ENCODE results near the gene MACROD1. TPM values are rescaled to one million over a fixed set of nuclear protein-coding genes. Genes with fewer than 3 reads are reported as not detected.

MACROD1 gene
- polyA plus RNA-seq, 1 donor (not counting 4 experiments of a cell fraction or from before 2014, with no cell fraction given): 4.6 TPM

DNA sequence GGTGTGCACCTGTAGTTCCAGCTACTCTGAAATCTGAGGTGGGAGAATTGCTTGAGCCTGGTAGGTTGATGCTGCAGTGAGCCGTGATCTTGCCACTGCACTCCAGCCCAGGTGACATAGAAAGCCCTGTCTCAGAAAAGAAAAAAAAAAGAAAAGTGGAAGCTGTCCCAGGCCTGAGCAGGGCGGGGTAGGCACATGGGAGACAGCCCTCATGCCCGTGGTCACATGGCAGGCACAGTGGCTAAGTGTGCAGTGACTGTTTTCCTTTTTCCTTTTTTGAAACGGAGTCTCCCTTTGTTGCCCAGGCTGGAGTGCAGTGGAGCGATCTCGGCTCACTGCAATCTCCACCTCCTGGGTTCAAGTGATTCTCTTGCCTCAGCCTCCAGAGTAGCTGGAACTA, 171.9 kb downstream of the MACROD1 start:
- no peak overlapping the region for H3K4me2 ChIP-seq (ENCODE audit: control insufficient read depth, extremely low read depth, insufficient read depth, low read depth, low read length)
- peaks cover 7% of the 10 kb centered on the region for H4K20me1 ChIP-seq (ENCODE audit: control insufficient read depth, extremely low read depth, insufficient read depth, low read length)
- dilution Hi-C loops (cut with MboI; ENCODE audit: extremely low pct_ligation_motif_present, low sequenced_read_pairs): no loop called here
- TF ChIP-seq CTCF (optimal IDR thresholded peaks at IDR 0.05 in 1 of 3, IDR thresholded peaks at IDR 0.05 in 1 of 3, conservative IDR thresholded peaks at IDR 0.05 in 1 of 3; ENCODE audit: extremely low read depth in 1 of 3, insufficient read depth in 2 of 3, low read length in 3 of 3) (no peak), EZH2 (IDR thresholded peaks at IDR 0.05; ENCODE audit: low read length) (no peak)
- no peaks in the 10 kb centered on the region for H3K9me3 ChIP-seq (ENCODE audit: control insufficient read depth, low read depth, low read length)
- peaks cover 30% of the 10 kb centered on the region for H3K79me2 ChIP-seq (ENCODE audit: control insufficient read depth, insufficient read depth, low read length)
- no peak overlapping the region for H3K27ac ChIP-seq (ENCODE audit: control insufficient read depth, insufficient read depth, low read length)
- H3K9me1 ChIP-seq (ENCODE audit: control insufficient read depth, extremely low read depth, insufficient read depth, low read length): peaks cover 4% of the 10 kb centered on the region
- peaks cover 2% of the 10 kb centered on the region for H3K4me1 ChIP-seq (ENCODE audit: control insufficient read depth, extremely low read depth, insufficient read depth, low read length)
- H3K36me3 ChIP-seq (ENCODE audit: control insufficient read depth in 2 of 2, extremely low read depth in 1 of 2, insufficient read depth in 2 of 2, low read length in 2 of 2): peaks cover 25 to 39% of the 10 kb centered on the region in 2 experiments
- no peak for DNase-seq (ENCODE audit: low read depth, low spot score)
- H3K9ac ChIP-seq (ENCODE audit: control insufficient read depth, extremely low read depth, insufficient read depth, low read length): no peak overlapping the region
- FAIRE-seq: no peak
- no peak overlapping the region for H3K4me3 ChIP-seq (ENCODE audit: control insufficient read depth in 2 of 3, extremely low read depth in 1 of 3, insufficient read depth in 2 of 3, low read depth in 1 of 3, low read length in 3 of 3)
- H3K27me3 ChIP-seq (ENCODE audit: control insufficient read depth, extremely low read depth, insufficient read depth, low read length): no peaks in the 10 kb centered on the region
- no peak overlapping the region for H2AFZ ChIP-seq (ENCODE audit: control insufficient read depth, low read length)

GRCh38 chr11:63993100-63993499, 172.8 kb downstream of the MACROD1 start:
- Histone ChIP-seq H3K9me3 (ENCODE audit: control insufficient read depth, low read depth, low read length) (no peaks in the 10 kb centered on the region), H3K9me1 (ENCODE audit: control insufficient read depth, extremely low read depth, insufficient read depth, low read length) (peaks cover 4% of the 10 kb centered on the region), H3K4me2 (ENCODE audit: control insufficient read depth, extremely low read depth, insufficient read depth, low read depth, low read length) (no peak overlapping the region), H3K4me3 (ENCODE audit: control insufficient read depth in 2 of 3, extremely low read depth in 1 of 3, insufficient read depth in 2 of 3, low read depth in 1 of 3, low read length in 3 of 3) (no peak overlapping the region), H2AFZ (ENCODE audit: control insufficient read depth, low read length) (no peak overlapping the region), H3K4me1 (ENCODE audit: control insufficient read depth, extremely low read depth, insufficient read depth, low read length) (no peaks in the 10 kb centered on the region), H4K20me1 (ENCODE audit: control insufficient read depth, extremely low read depth, insufficient read depth, low read length) (peaks cover 7% of the 10 kb centered on the region), H3K27me3 (ENCODE audit: control insufficient read depth, extremely low read depth, insufficient read depth, low read length) (no peaks in the 10 kb centered on the region), H3K9ac (ENCODE audit: control insufficient read depth, extremely low read depth, insufficient read depth, low read length) (no peak overlapping the region), H3K27ac (ENCODE audit: control insufficient read depth, insufficient read depth, low read length) (no peak overlapping the region), H3K79me2 (ENCODE audit: control insufficient read depth, insufficient read depth, low read length) (peaks cover 36% of the 10 kb centered on the region), H3K36me3 (ENCODE audit: control insufficient read depth in 2 of 2, extremely low read depth in 1 of 2, insufficient read depth in 2 of 2, low read length in 2 of 2) (peaks cover 28 to 42% of the 10 kb centered on the region in 2 experiments)
- TF ChIP-seq CTCF (optimal IDR thresholded peaks at IDR 0.05 in 1 of 3, IDR thresholded peaks at IDR 0.05 in 1 of 3, conservative IDR thresholded peaks at IDR 0.05 in 1 of 3; ENCODE audit: extremely low read depth in 1 of 3, insufficient read depth in 2 of 3, low read length in 3 of 3) (no peak), EZH2 (IDR thresholded peaks at IDR 0.05; ENCODE audit: low read length) (no peak)
- FAIRE-seq (no peak), DNase-seq (ENCODE audit: low read depth, low spot score) (no peak)
- dilution Hi-C loops (cut with MboI; ENCODE audit: extremely low pct_ligation_motif_present, low sequenced_read_pairs): no loop called here

All from keratinocyte (primary cell).